K562 (cell line): ENCODE measurements around the gene EPHB1. TPM values are rescaled to one million over a fixed set of nuclear protein-coding genes. Genes with fewer than 3 reads are reported as not detected.

ENCODE experiments used
- ATAC-seq: fragments of 200-7000 bp; cut with Tn5 transposase; 3 replicates; pipeline ENCODE4 v1.9.1; 2020; ENCODE audit warnings: moderate library complexity
- BruUV-seq: library from RNA; stranded (reverse); fragments of 400-500 nt; replicated peaks from 2 replicates; lab custom pipeline; 2021; lab: Mats Ljungman, UMichigan
- CTCF ChIA-PET: fragments of 300-600 bp; formaldehyde crosslinking; extraction: SDS; loops from one replicate; lab custom pipeline; 2021; ENCODE audit warnings: low intra/inter-chr PET ratio; lab: Yijun Ruan, JAX
- POLR2A ChIA-PET: fragments of 300-600, 350-650 bp; sonication (Branson Sonifier 250); formaldehyde crosslinking; extraction: SDS; loops from one replicate; lab custom pipeline; 2021; ENCODE audit warnings: antibody characterized with exemption, inconsistent platforms; lab: Yijun Ruan, JAX
- DNase-seq, 4 experiments: peaks; one replicate each; pipeline versions ENCODE4 v3.0.0 to v3.0.0-alpha.2; 2011 to 2018; ENCODE audit warnings: low spot score in 3 of 4, mixed read lengths in 3 of 4; ENCODE audit errors: extremely low read depth in 1 of 4
- FAIRE-seq: peaks from 2 replicates; lab custom pipeline; 2011; peaks lifted over from hg19 to GRCh38; lab: Jason Lieb, UNC
- H2AFZ ChIP-seq: 2 replicates; pipeline ENCODE4 v1.6.0; 2011; ENCODE audit warnings: low read depth, low read length, control low read depth, inconsistent platforms
- H3K27ac ChIP-seq: fragments of 200-600 bp; 3 replicates; pipeline ENCODE4 v1.8.0; 2011; ENCODE audit warnings: low read depth, mild to moderate bottlenecking, control low read depth, inconsistent platforms, low read length, moderate library complexity, mixed read lengths; ENCODE audit errors: extremely low read depth
- H3K27me3 ChIP-seq, 2 experiments: fragments of 300-600 bp in 1 of 2; 2 replicates in 1 of 2; 3 replicates in 1 of 2; pipeline versions ENCODE4 v1.6.0 to v1.8.0; 2011; ENCODE audit warnings: inconsistent platforms in 2 of 2, low read length in 2 of 2, mild to moderate bottlenecking in 1 of 2, mixed read lengths in 1 of 2, moderate library complexity in 1 of 2; ENCODE audit not compliant: control insufficient read depth in 2 of 2, insufficient read depth in 2 of 2
- H3K36me3 ChIP-seq: fragments of 300-600 bp; 3 replicates; pipeline ENCODE4 v1.8.0; 2011; ENCODE audit warnings: mild to moderate bottlenecking, low read length, inconsistent platforms; ENCODE audit not compliant: control insufficient read depth, insufficient read depth
- H3K4me1 ChIP-seq, 2 experiments: fragments of 200-600 bp in 1 of 2; replicated peaks in 1 of 2; 2 replicates in 1 of 2; 3 replicates in 1 of 2; pipeline versions ENCODE4 v1.5.1 to v1.8.0; 2011; ENCODE audit warnings: inconsistent platforms in 2 of 2, low read length in 2 of 2, mild to moderate bottlenecking in 1 of 2, mixed read lengths in 1 of 2, moderate library complexity in 1 of 2; ENCODE audit not compliant: control insufficient read depth in 2 of 2, insufficient read depth in 2 of 2
- H3K4me2 ChIP-seq: 2 replicates; pipeline ENCODE4 v1.6.1; 2011; ENCODE audit warnings: low read length, control low read depth, inconsistent platforms, mixed read lengths; ENCODE audit not compliant: insufficient read depth
- H3K4me3 ChIP-seq: fragments of 200-600 bp; sonication (generic), shearing (Covaris generic); 2 replicates; pipeline ENCODE4 v1.5.1; 2016; ENCODE audit warnings: control low read depth, inconsistent platforms
- H3K79me2 ChIP-seq: fragments of 200-600 bp; 3 replicates; pipeline ENCODE4 v1.8.0; 2011; ENCODE audit warnings: low read length, inconsistent platforms; ENCODE audit not compliant: control insufficient read depth, insufficient read depth
- H3K9ac ChIP-seq, 2 experiments: 2 replicates each; pipeline versions ENCODE4 v1.6.0 to v1.6.1; 2011; ENCODE audit warnings: low read depth in 2 of 2, low read length in 2 of 2, control low read depth in 1 of 2, inconsistent platforms in 1 of 2, mild to moderate bottlenecking in 1 of 2, mixed read lengths in 1 of 2; ENCODE audit not compliant: insufficient read depth in 1 of 2
- H3K9me1 ChIP-seq: one replicate; pipeline ENCODE4 v1.6.0; 2011; ENCODE audit warnings: inconsistent platforms, mild to moderate bottlenecking, low read length, moderate library complexity; ENCODE audit not compliant: control insufficient read depth, insufficient read depth
- H3K9me3 ChIP-seq: replicated peaks from 2 replicates; pipeline ENCODE4 v1.5.1; 2011; ENCODE audit warnings: low read depth, low read length, inconsistent platforms; ENCODE audit not compliant: control insufficient read depth, insufficient read depth
- H4K20me1 ChIP-seq: replicated peaks from 2 replicates; pipeline ENCODE4 v1.6.1; 2011; ENCODE audit warnings: low read length, inconsistent platforms, mixed read lengths; ENCODE audit not compliant: control insufficient read depth, insufficient read depth
- ARHGAP35 ChIP-seq: fragments of 450-650 bp; IDR thresholded peaks from 2 replicates; pipeline ENCODE4 v1.6.1; 2018; ENCODE audit not compliant: partially characterized antibody
- CREB3 ChIP-seq: fragments of 450-650 bp; conservative IDR thresholded peaks from 2 replicates; pipeline ENCODE4 v1.6.1; 2016; ENCODE audit warnings: missing genetic modification characterization, low read depth, mild to moderate bottlenecking, missing compliant biosample characterization, moderate library complexity
- EGR1 ChIP-seq: fragments of 450-650 bp; conservative IDR thresholded peaks from 2 replicates; pipeline ENCODE4 v1.6.1; 2017; ENCODE audit warnings: mild to moderate bottlenecking
- ETS2 ChIP-seq: IDR thresholded peaks from 2 replicates; pipeline ENCODE4 v1.6.1; 2016; ENCODE audit warnings: borderline replicate concordance, missing genetic modification characterization, mild to moderate bottlenecking, moderate library complexity, missing compliant biosample characterization; ENCODE audit not compliant: poor library complexity, severe bottlenecking
- HNRNPH1 ChIP-seq: fragments of 200-400 bp; formaldehyde crosslinking; optimal IDR thresholded peaks from 2 replicates; pipeline ENCODE3; 2017; ENCODE audit warnings: low read depth, mild to moderate bottlenecking, low read length, moderate library complexity
- KAT2B ChIP-seq: IDR thresholded peaks from one replicate; pipeline ENCODE4 v1.6.1; 2012; ENCODE audit warnings: low read depth, mild to moderate bottlenecking, control low read depth, inconsistent platforms, low read length, moderate library complexity
- NFRKB ChIP-seq: fragments of 450-650 bp; IDR thresholded peaks from 2 replicates; pipeline ENCODE4 v1.6.1; 2016; ENCODE audit warnings: low read depth
- NR2F6 ChIP-seq: fragments of 450-650 bp; formaldehyde crosslinking; IDR thresholded peaks from 2 replicates; pipeline ENCODE4 v1.4.0; 2020; ENCODE audit warnings: mild to moderate bottlenecking
- RBM34 ChIP-seq: fragments of 200-400 bp; formaldehyde crosslinking; IDR thresholded peaks from 2 replicates; pipeline ENCODE4 v1.6.1; 2018; ENCODE audit warnings: low read length, borderline replicate concordance; ENCODE audit not compliant: insufficient read depth
- RBM39 ChIP-seq: fragments of 200-400 bp; formaldehyde crosslinking; optimal IDR thresholded peaks from 2 replicates; pipeline ENCODE3; 2018; ENCODE audit warnings: low read depth, low read length
- SAFB2 ChIP-seq: fragments of 200-400 bp; formaldehyde crosslinking; IDR thresholded peaks from 2 replicates; pipeline ENCODE4 v1.6.1; 2018; ENCODE audit warnings: borderline replicate concordance, low read length, low read depth, moderate library complexity; ENCODE audit not compliant: severe bottlenecking
- SMAD3 ChIP-seq: fragments of 450-650 bp; formaldehyde crosslinking; conservative IDR thresholded peaks from 2 replicates; pipeline ENCODE4 v1.4.0; 2020; ENCODE audit warnings: mild to moderate bottlenecking
- SRSF7 ChIP-seq: fragments of 200-400 bp; formaldehyde crosslinking; optimal IDR thresholded peaks from 2 replicates; pipeline ENCODE3; 2017; ENCODE audit warnings: mild to moderate bottlenecking, low read depth, low read length
- TAF15 ChIP-seq: fragments of 200-400 bp; formaldehyde crosslinking; IDR thresholded peaks from 2 replicates; pipeline ENCODE4 v1.6.1; 2017; ENCODE audit warnings: mild to moderate bottlenecking, low read depth, low read length, moderate library complexity
- TCF15 ChIP-seq: fragments of 250-450 bp; sonication (Bioruptor Pico); IDR thresholded peaks from 2 replicates; pipeline ENCODE4 v1.8.0; 2022; ENCODE audit warnings: moderate library complexity, mild to moderate bottlenecking, inconsistent platforms
- ZEB2 ChIP-seq: fragments of 450-650 bp; IDR thresholded peaks from 2 replicates; pipeline ENCODE4 v1.6.1; 2016
- ZFP91 ChIP-seq: sonication (generic); formaldehyde crosslinking; IDR thresholded peaks from 2 replicates; pipeline ENCODE4 v1.8.0; 2022; ENCODE audit warnings: mild to moderate bottlenecking, missing genetic modification reagents
- ZNF217 ChIP-seq: sonication (generic); formaldehyde crosslinking; IDR thresholded peaks from 2 replicates; pipeline ENCODE4 v1.8.0; 2022; ENCODE audit warnings: mild to moderate bottlenecking, missing genetic modification reagents
- ZNF431 ChIP-seq: sonication (generic); formaldehyde crosslinking; IDR thresholded peaks from 2 replicates; pipeline ENCODE4 v1.8.0; 2022; ENCODE audit warnings: mild to moderate bottlenecking, missing genetic modification reagents
- ZNF778 ChIP-seq: fragments of 450-650 bp; formaldehyde crosslinking; IDR thresholded peaks from 2 replicates; pipeline ENCODE4 v1.4.0; 2020; ENCODE audit warnings: mild to moderate bottlenecking, moderate library complexity
- WGBS: fragments of 100-300 bp; shearing (Covaris generic); methylation state at CpG from one replicate; pipeline ENCODE4 v1.1.6; 2016; ENCODE audit warnings: low coverage, mixed read lengths; ENCODE audit not compliant: insufficient coverage; ENCODE audit errors: missing lambda C conversion rate; 5-methylcytosine and 5-hydroxymethylcytosine counted together
- in situ Hi-C: fragments of 300-500 bp; cut with MboI; formaldehyde crosslinking; loops from 4 replicates; pipeline ENCODE4 v1.15.0; 2018; ENCODE audit warnings: inconsistent platforms, mixed read lengths
- intact Hi-C: fragments of 100-400 bp; cut with micrococcal nuclease; formaldehyde crosslinking; loops from 2 replicates; pipeline ENCODE4 v1.14.2; 2022
- polyA plus RNA-seq, 8 experiments: library from polyadenylated mRNA; depleted of rRNA in 4 of 8; stranded (reverse) in 5 of 8; unstranded in 3 of 8; fragments of >200 nt; fragmentation: Nextera tagmentation in 2 of 8; fragmentation: Illumina TruSeq in 1 of 8; extraction: Ambion mirVana in 2 of 8; extraction: Trizol in 1 of 8; gene quantifications; 2 replicates each; pipeline versions ENCODE4 v1.2.1 to v1.2.3, GENCODE V29; 2011 to 2014; ENCODE audit warnings: inconsistent platforms in 1 of 8, missing spikeins in 1 of 8
- total RNA-seq, 7 experiments: library from RNA; depleted of rRNA in 6 of 7; stranded (reverse); fragments of >200 nt in 6 of 7; fragmentation: Illumina TruSeq in 2 of 7; extraction: Trizol in 2 of 7; gene quantifications; 2 replicates each; pipeline versions ENCODE4 v1.2.1 to v1.2.3, GENCODE V29; 2011 to 2021; ENCODE audit warnings: low replicate concordance in 1 of 7

The EPHB1 gene
- total and polyA plus RNA-seq, 9 of the 15 experiments (the other 6 are each of a cell fraction or from before 2014, with no cell fraction given): 0.29 TPM; not detected in 8

GRCh38 chr3:135099734-135100355, 304.8 kb downstream of the EPHB1 start (continued):
- TF ChIP-seq ETS2 (tag) (no peak), TCF15 (CRISPR knock-in tag) (no peak), RBM34 (no peak), ZEB2 (no peak), KAT2B (no peak), RBM39 (no peak), SRSF7 (no peak), ARHGAP35 (no peak), HNRNPH1 (no peak)

GRCh38 chr3:135100366-135100765, 305.3 kb downstream of the EPHB1 start:
- 0% methylated on average over 2 of the region's 2 CpGs for WGBS

More at GRCh38 chr3:135100366-135100765, 305.3 kb downstream of the EPHB1 start:
- no peak for DNase-seq
- Histone ChIP-seq H3K9me1 (no peaks in the 10 kb centered on the region), H3K9ac (no peak overlapping the region)
- FAIRE-seq: no peak
- TF ChIP-seq SAFB2: no peak
- no peak for TF ChIP-seq CREB3 (tag)
- TF ChIP-seq NR2F6 (CRISPR knock-in tag): no peak
- no peak for TF ChIP-seq TAF15
- no peak for TF ChIP-seq NFRKB
- TF ChIP-seq SMAD3 (CRISPR knock-in tag): no peak
- no peak for TF ChIP-seq ZNF778
- TF ChIP-seq ZNF431: no peak
- TF ChIP-seq EGR1: no peak
- TF ChIP-seq ZFP91 (CRISPR knock-in tag): no peak
- TF ChIP-seq ZNF217 (CRISPR knock-in tag): no peak
- TF ChIP-seq, all 486 proteins: peak for 0
- no peaks in the 10 kb centered on the region for H4K20me1 ChIP-seq
- H3K9me3 ChIP-seq: no peaks in the 10 kb centered on the region
- in situ Hi-C loops: no loop called here
- BruUV-seq: no TSS peak
- CTCF ChIA-PET: no interaction called here
- H3K36me3 ChIP-seq: no peaks in the 10 kb centered on the region
- no peak overlapping the region for H3K4me2 ChIP-seq
- POLR2A ChIA-PET: no interaction called here
- H3K4me3 ChIP-seq: no peak overlapping the region
- ATAC-seq: no peak
- H2AFZ ChIP-seq: no peak overlapping the region
- H3K27me3 ChIP-seq: no peaks in the 10 kb centered on the region
- intact Hi-C loops: no loop called here
- H3K4me1 ChIP-seq: no peaks in the 10 kb centered on the region
- no peaks in the 10 kb centered on the region for H3K79me2 ChIP-seq
- H3K27ac ChIP-seq: no peak overlapping the region
